ENCODE data around the gene ZNF451.
A peak's percentile ranks its signal among the peaks of the same experiment; 100 is the strongest.

GRCh38 chr6:57216235-57217101, 126.5 kb downstream of the ZNF451 start:
- TF ChIP-seq CTCF (IDR thresholded peaks at IDR 0.05): peak in 1 of 4 experiments; percentile 51
- no peak for TF ChIP-seq POLR2A (IDR thresholded peaks at IDR 0.05)

All from prostate gland (tissue), 2 donors.